Prostate gland (tissue), 2 donors: ENCODE measurements around the gene SLC12A6. TPM values are rescaled to one million over a fixed set of nuclear protein-coding genes. Genes with fewer than 3 reads are reported as not detected.

Experiments used
- DNase-seq: peaks from one replicate; pipeline ENCODE4 v3.0.0-alpha.2; 2019; ENCODE audit warnings: low spot score
- H3K27ac ChIP-seq, 2 donors: fragments of 200-600 bp; sonication (generic); 2 replicates each; pipeline ENCODE4 v1.5.1; 2017 to 2019
- H3K27me3 ChIP-seq: fragments of 200-600 bp; sonication (generic); replicated peaks from 2 replicates; pipeline ENCODE4 v1.5.1; 2019; ENCODE audit not compliant: insufficient read depth
- H3K36me3 ChIP-seq, 2 donors: fragments of 200-600 bp; sonication (generic); 1 replicate in 1 of 2; 2 replicates in 1 of 2; pipeline versions ENCODE4 v1.5.1 to v1.8.1; 2017 to 2019
- H3K4me1 ChIP-seq: fragments of 200-600 bp; sonication (generic); replicated peaks from 2 replicates; pipeline ENCODE4 v1.5.1; 2019
- H3K4me3 ChIP-seq, 2 donors: fragments of 200-600 bp; sonication (generic); 2 replicates each; pipeline ENCODE4 v1.5.1; 2017 to 2019
- H3K9me3 ChIP-seq: fragments of 200-600 bp; sonication (generic); 2 replicates; pipeline ENCODE4 v1.5.1; 2017
- POLR2A ChIP-seq: fragments of 450-650 bp; IDR thresholded peaks from one replicate; pipeline ENCODE4 v1.6.1; 2016; ENCODE audit warnings: antibody characterized with exemption, mild to moderate bottlenecking
- POLR2AphosphoS5 ChIP-seq: sonication (generic); formaldehyde crosslinking; IDR thresholded peaks from one replicate; pipeline ENCODE4 v1.6.1; 2017; ENCODE audit warnings: antibody characterized with exemption
- WGBS: methylation state at CpG from one replicate; pipeline ENCODE4 v1.1.5; 2018; 5-methylcytosine and 5-hydroxymethylcytosine counted together
- intact Hi-C: fragments of 100-400 bp; cut with DNase I; formaldehyde crosslinking; loops from one replicate; pipeline ENCODE4 v1.14.2; 2022
- total RNA-seq, 2 donors: library from RNA; depleted of rRNA; stranded (reverse); fragments of >200 nt; gene quantifications; one replicate each; pipeline ENCODE4 v1.1.0, GENCODE V29; 2016
- TF ChIP-seq, protein P1 (sequence below), 4 experiments: fragments of 200-600 bp in 2 of 4; fragments of 450-650 bp in 2 of 4; sonication (generic) in 2 of 4; IDR thresholded peaks; 1 replicate in 3 of 4; 2 replicates in 1 of 4; pipeline ENCODE4 v1.5.1; 2016 to 2019; ENCODE audit warnings: antibody characterized with exemption in 4 of 4, mild to moderate bottlenecking in 2 of 4, moderate library complexity in 2 of 4

SLC12A6 gene
- total RNA-seq, 2 donors from 2014 or later, result 10.2 to 36.8 TPM

DNA sequence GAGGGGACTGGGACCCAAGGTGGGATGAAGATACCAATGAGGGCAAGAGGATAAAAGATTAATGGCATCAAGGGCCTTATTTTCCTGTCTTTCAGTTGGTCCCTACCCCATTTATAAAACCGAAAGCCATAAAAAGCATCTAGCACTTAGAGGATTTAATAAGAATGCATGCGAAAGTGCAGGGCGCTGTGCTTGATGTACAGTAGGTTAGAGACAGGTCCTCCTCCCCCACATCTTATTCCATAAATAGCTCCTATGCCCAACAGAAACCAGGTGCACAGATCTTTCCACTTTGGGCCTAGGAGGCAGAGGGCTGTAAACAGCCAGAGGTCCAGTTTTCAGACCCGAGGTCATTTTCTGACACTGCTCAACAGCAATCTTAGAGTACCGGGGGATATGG lies 28.3 kb upstream of the SLC12A6 start:
- no peaks in the 10 kb centered on the region for H3K27me3 ChIP-seq
- no peaks in the 10 kb centered on the region for H3K9me3 ChIP-seq
- intact Hi-C loops, result loop anchor here (2.0 kb wide), 1 partner anchor 125 kb away; no protein-coding TSS in a partner anchor
- H3K36me3 ChIP-seq, result no peaks in the 10 kb centered on the region
- H3K27ac ChIP-seq, result peak overlapping the region in 1 of 2 donors; percentile 99
- H3K4me1 ChIP-seq, result no peaks in the 10 kb centered on the region
- TF ChIP-seq, protein P1, sequence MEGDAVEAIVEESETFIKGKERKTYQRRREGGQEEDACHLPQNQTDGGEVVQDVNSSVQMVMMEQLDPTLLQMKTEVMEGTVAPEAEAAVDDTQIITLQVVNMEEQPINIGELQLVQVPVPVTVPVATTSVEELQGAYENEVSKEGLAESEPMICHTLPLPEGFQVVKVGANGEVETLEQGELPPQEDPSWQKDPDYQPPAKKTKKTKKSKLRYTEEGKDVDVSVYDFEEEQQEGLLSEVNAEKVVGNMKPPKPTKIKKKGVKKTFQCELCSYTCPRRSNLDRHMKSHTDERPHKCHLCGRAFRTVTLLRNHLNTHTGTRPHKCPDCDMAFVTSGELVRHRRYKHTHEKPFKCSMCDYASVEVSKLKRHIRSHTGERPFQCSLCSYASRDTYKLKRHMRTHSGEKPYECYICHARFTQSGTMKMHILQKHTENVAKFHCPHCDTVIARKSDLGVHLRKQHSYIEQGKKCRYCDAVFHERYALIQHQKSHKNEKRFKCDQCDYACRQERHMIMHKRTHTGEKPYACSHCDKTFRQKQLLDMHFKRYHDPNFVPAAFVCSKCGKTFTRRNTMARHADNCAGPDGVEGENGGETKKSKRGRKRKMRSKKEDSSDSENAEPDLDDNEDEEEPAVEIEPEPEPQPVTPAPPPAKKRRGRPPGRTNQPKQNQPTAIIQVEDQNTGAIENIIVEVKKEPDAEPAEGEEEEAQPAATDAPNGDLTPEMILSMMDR (IDR thresholded peaks at IDR 0.05), result no peak
- TF ChIP-seq POLR2A (no peak), POLR2AphosphoS5 (no peak)
- H3K4me3 ChIP-seq, result peak overlapping the region; percentile 84 to 88
- no peak for DNase-seq
- 36% methylated on average over 5 of the region's 5 CpGs for WGBS

GRCh38 chr15:34365091-34365825 lies 27.7 kb upstream of the SLC12A6 start:
- Histone ChIP-seq H3K4me3 (no peak overlapping the region), H3K27me3 (no peaks in the 10 kb centered on the region), H3K27ac (no peak overlapping the region), H3K36me3 (no peaks in the 10 kb centered on the region), H3K9me3 (no peaks in the 10 kb centered on the region), H3K4me1 (no peaks in the 10 kb centered on the region)
- 90% methylated on average over 16 of the region's 16 CpGs for WGBS
- intact Hi-C loops, result no loop called here
- DNase-seq, result no peak
- no peak for TF ChIP-seq POLR2AphosphoS5

DNA sequence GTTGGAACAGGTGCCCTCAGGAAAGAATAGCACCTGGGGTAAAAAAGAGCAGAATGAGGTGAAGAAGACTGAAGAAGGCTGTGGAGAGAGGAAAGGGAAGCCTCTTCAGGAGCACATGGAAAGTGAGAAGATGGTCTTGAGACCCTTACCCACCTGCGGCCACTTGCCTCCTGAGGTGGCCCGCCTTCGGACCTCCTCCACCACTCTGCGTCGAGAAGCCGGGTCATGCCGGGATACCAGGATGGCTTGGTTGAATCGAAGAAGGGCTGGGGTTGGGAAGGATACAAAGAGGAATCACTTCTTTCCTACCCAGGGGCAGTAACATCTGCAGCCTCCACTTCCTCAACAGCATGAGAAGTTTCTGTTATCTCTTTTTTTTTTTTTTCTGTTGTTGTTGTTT lies 26.5 kb upstream of the SLC12A6 start:
- intact Hi-C loops, result no loop called here
- Histone ChIP-seq H3K4me1 (no peaks in the 10 kb centered on the region), H3K36me3 (no peaks in the 10 kb centered on the region), H3K27me3 (no peaks in the 10 kb centered on the region), H3K9me3 (no peaks in the 10 kb centered on the region), H3K27ac (no peak overlapping the region), H3K4me3 (no peak overlapping the region)
- TF ChIP-seq POLR2AphosphoS5, result no peak
- no peak for DNase-seq
- WGBS, result 95% methylated on average over 8 of the region's 8 CpGs

DNA sequence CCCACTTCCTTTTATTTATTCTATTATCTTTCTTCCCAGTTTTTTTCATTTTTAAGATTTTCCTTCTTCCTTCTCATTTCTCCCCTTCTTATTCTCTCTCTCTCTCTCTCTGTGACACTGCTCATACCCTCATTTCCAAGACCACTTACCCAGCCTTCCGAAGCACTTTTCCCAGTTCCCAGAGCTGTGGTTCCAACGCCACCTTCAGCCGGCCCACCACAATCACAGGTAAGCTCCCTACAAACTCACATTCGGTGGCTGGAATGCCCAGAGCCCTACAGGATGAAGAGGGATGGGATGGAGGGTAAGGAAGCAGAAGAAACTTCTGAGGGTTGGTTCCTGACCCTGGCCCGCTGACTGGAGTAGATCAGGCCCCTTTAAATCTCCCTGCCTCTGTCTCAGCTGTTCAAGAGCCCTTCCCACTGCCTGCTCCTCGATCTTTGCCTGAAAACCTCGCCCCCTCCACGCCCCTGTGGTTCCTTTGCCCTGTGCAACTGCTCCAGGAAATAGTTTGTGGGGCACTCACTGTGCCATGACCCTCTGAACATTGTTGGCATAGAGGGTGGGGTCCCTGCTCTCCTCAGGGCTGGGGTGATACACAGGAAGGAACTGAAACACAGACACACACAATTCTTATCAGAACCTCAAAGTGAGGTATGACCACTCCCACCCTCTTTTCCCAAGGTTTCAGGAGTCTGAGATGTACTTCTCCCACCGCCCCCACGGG lies 24.6 kb upstream of the SLC12A6 start:
- H3K4me1 ChIP-seq, result no peaks in the 10 kb centered on the region
- no peaks in the 10 kb centered on the region for H3K36me3 ChIP-seq
- no peaks in the 10 kb centered on the region for H3K27me3 ChIP-seq
- no peak overlapping the region for H3K4me3 ChIP-seq
- no peak overlapping the region for H3K27ac ChIP-seq
- H3K9me3 ChIP-seq, result no peaks in the 10 kb centered on the region
- TF ChIP-seq POLR2A, result no peak
- TF ChIP-seq, protein P1 (IDR thresholded peaks at IDR 0.05), result no peak
- TF ChIP-seq POLR2AphosphoS5, result no peak
- WGBS, result 84% methylated on average over 10 of the region's 10 CpGs
- intact Hi-C loops, result no loop called here
- DNase-seq, result no peak

- intact Hi-C loops, result no loop called here
- H3K4me1 ChIP-seq, result no peaks in the 10 kb centered on the region
- no peak overlapping the region for H3K4me3 ChIP-seq
- WGBS, result 90% methylated on average over 7 of the region's 7 CpGs
- H3K36me3 ChIP-seq, result no peaks in the 10 kb centered on the region
- no peak for DNase-seq
- no peaks in the 10 kb centered on the region for H3K9me3 ChIP-seq
- H3K27ac ChIP-seq, result no peak overlapping the region
- no peaks in the 10 kb centered on the region for H3K27me3 ChIP-seq
- no peak for TF ChIP-seq POLR2AphosphoS5
Measured at GRCh38 chr15:34361278-34361677, 23.7 kb upstream of the SLC12A6 start.

GRCh38 chr15:34360298-34360697 lies 22.7 kb upstream of the SLC12A6 start:
- DNase-seq, result no peak
- H3K27ac ChIP-seq, result no peak overlapping the region

More at GRCh38 chr15:34360298-34360697, 22.7 kb upstream of the SLC12A6 start:
- intact Hi-C loops, result no loop called here
- no peaks in the 10 kb centered on the region for H3K27me3 ChIP-seq
- H3K9me3 ChIP-seq, result no peaks in the 10 kb centered on the region
- WGBS, result 26% methylated on average over 1 of the region's 1 CpG
- H3K36me3 ChIP-seq, result no peaks in the 10 kb centered on the region
- no peak for TF ChIP-seq POLR2AphosphoS5
- TF ChIP-seq, protein P1 (IDR thresholded peaks at IDR 0.05), result no peak
- no peak for TF ChIP-seq POLR2A
- H3K4me1 ChIP-seq, result no peaks in the 10 kb centered on the region
- H3K4me3 ChIP-seq, result no peak overlapping the region
